ENCODE measurements around the gene FEZ2. TPM values are rescaled to one million over a fixed set of nuclear protein-coding genes. Genes with fewer than 3 reads are reported as not detected.

Gene FEZ2
- total RNA-seq, 2 experiments from 2014 or later = 10.3 to 11.8 TPM

DNA sequence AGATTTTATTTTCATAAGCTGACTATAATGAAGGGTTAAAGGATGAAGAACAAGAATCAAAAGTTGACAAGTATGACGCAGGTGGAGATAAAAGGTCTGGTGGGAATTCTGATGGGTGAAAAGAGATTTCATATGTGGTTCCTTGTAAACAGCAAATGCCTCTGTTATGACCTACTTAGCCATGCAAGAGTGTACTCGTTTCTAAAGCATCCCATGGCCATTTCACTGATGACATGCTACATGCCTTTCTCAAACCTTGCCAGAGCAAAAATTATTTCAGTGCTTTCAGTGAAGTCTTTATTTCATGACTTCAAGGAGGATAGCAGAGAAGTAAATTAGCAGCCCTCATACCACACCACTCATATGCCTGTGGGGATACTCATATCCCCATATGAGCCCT, 71.7 kb downstream of the FEZ2 start:
- Mint-ChIP-seq H3K9me3 (no peaks in the 10 kb centered on the region), H3K27ac (no peak overlapping the region), H3K4me1 (ENCODE audit: low read depth) (no peaks in the 10 kb centered on the region), H3K36me3 (ENCODE audit: low read depth) (peaks cover 26% of the 10 kb centered on the region), H3K27me3 (no peaks in the 10 kb centered on the region), H3K4me3 (no peak overlapping the region)
- intact Hi-C loops (cut with micrococcal nuclease) = no loop called here
- ChIA-PET CTCF (interaction anchor here (1.3 kb wide), 1 partner anchor 19 kb away, joined by 5 read pairs; no protein-coding TSS in a partner anchor), POLR2A (no interaction called here)
- DNase-seq = no peak
- ATAC-seq = no peak
- no peak for TF ChIP-seq CTCF (IDR thresholded peaks at IDR 0.05)

DNA sequence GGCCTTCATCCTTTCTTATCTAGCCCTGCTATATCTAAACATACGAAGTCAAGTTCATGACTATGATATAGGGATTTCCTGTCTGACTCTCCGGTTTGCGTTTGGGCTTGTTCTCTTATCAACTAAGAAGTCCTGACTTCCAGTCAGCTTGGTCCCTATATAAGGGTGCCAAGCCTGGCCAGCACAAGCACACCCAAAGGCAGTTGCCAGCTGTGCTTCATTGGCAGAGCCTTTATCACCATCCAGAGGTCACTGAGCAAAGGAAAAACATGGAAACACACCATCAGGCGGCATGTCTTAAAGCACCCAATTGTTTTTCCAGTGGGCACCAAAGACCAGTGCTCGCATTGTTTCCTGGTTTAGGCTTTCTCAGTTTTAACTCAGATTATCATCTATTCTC, 72.7 kb downstream of the FEZ2 start:
- Mint-ChIP-seq H3K9me3 (no peaks in the 10 kb centered on the region), H3K4me3 (no peak overlapping the region), H3K27ac (no peak overlapping the region), H3K4me1 (ENCODE audit: low read depth) (no peaks in the 10 kb centered on the region), H3K36me3 (ENCODE audit: low read depth) (peaks cover 26% of the 10 kb centered on the region), H3K27me3 (no peaks in the 10 kb centered on the region)
- TF ChIP-seq CTCF (IDR thresholded peaks at IDR 0.05) = no peak
- intact Hi-C loops (cut with micrococcal nuclease) = no loop called here
- DNase-seq (no peak), ATAC-seq (no peak)
- CTCF ChIA-PET = interaction anchor here (1.4 kb wide), 1 partner anchor 139 kb away, joined by 3 read pairs; no protein-coding TSS in a partner anchor
- POLR2A ChIA-PET = no interaction called here

GRCh38 chr2:36523153-36523552, 74.8 kb downstream of the FEZ2 start:
- Mint-ChIP-seq H3K27me3 (no peaks in the 10 kb centered on the region), H3K4me1 (ENCODE audit: low read depth) (no peaks in the 10 kb centered on the region), H3K4me3 (no peak overlapping the region), H3K27ac (no peak overlapping the region), H3K9me3 (no peaks in the 10 kb centered on the region), H3K36me3 (ENCODE audit: low read depth) (peaks cover 35% of the 10 kb centered on the region)
- DNase-seq (no peak), ATAC-seq (no peak)
- POLR2A ChIA-PET = no interaction called here
- CTCF ChIA-PET = no interaction called here
- intact Hi-C loops (cut with micrococcal nuclease) = no loop called here
- TF ChIP-seq CTCF (IDR thresholded peaks at IDR 0.05) = no peak

- ATAC-seq (no peak), DNase-seq (no peak)
- ChIA-PET POLR2A (no interaction called here), CTCF (no interaction called here)
- Mint-ChIP-seq H3K27ac (no peak overlapping the region), H3K36me3 (ENCODE audit: low read depth) (peaks cover 39% of the 10 kb centered on the region), H3K27me3 (no peaks in the 10 kb centered on the region), H3K9me3 (no peaks in the 10 kb centered on the region), H3K4me1 (ENCODE audit: low read depth) (no peaks in the 10 kb centered on the region), H3K4me3 (no peak overlapping the region)
- intact Hi-C loops (cut with micrococcal nuclease) = no loop called here
- no peak for TF ChIP-seq CTCF (IDR thresholded peaks at IDR 0.05)
Measured at GRCh38 chr2:36520431-36520830, 77.5 kb downstream of the FEZ2 start.

- ChIA-PET CTCF (no interaction called here), POLR2A (interaction anchor here (0.5 kb wide), 1 partner anchor 685 kb away, joined by 3 read pairs; no protein-coding TSS in a partner anchor)
- H3K4me3 Mint-ChIP-seq = no peak overlapping the region
- TF ChIP-seq CTCF (IDR thresholded peaks at IDR 0.05) = no peak
- intact Hi-C loops (cut with micrococcal nuclease) = no loop called here
- H3K36me3 Mint-ChIP-seq (ENCODE audit: low read depth) = peaks cover 32% of the 10 kb centered on the region
- H3K27me3 Mint-ChIP-seq = no peaks in the 10 kb centered on the region
- no peaks in the 10 kb centered on the region for H3K4me1 Mint-ChIP-seq (ENCODE audit: low read depth)
- no peak overlapping the region for H3K27ac Mint-ChIP-seq
- ATAC-seq (no peak), DNase-seq (no peak)
- no peaks in the 10 kb centered on the region for H3K9me3 Mint-ChIP-seq
Measured at GRCh38 chr2:36516136-36516870, 81.7 kb downstream of the FEZ2 start.
